ENCODE results near the gene TUBB4B.

The TUBB4B gene

GRCh38 chr9:137276473-137277328, 35.6 kb downstream of the TUBB4B start:
- DNase-seq (ENCODE audit: insufficient read length, low spot score) (no peak), FAIRE-seq (no peak)
- TF ChIP-seq POLR2A (IDR thresholded peaks at IDR 0.05; ENCODE audit: low read depth, low read length), result no peak

GRCh38 chr9:137277329-137278041, 36.4 kb downstream of the TUBB4B start, which contains the start of gene TOR4A:
TOR4A (plus strand) TSS chr9:137277726; CDS start chr9:137278690, 964 bp downstream.
- 0 out of 2 replicates have a peak, but pooled peaks have one; percentile 7 for TF ChIP-seq POLR2A (IDR thresholded peaks at IDR 0.05; ENCODE audit: low read depth, low read length)
- peak; percentile 96 for DNase-seq (ENCODE audit: insufficient read length, low spot score)
- FAIRE-seq, result no peak

- DNase-seq (ENCODE audit: insufficient read length, low spot score), result no peak
- no peak for TF ChIP-seq POLR2A (IDR thresholded peaks at IDR 0.05; ENCODE audit: low read depth, low read length)
- FAIRE-seq, result no peak
Measured at GRCh38 chr9:137278061-137278701, 37.1 kb downstream of the TUBB4B start.

GRCh38 chr9:137278721-137279711, 37.9 kb downstream of the TUBB4B start:
- DNase-seq (ENCODE audit: insufficient read length, low spot score) (no peak), FAIRE-seq (no peak)
- no peak for TF ChIP-seq POLR2A (IDR thresholded peaks at IDR 0.05; ENCODE audit: low read depth, low read length)

GRCh38 chr9:137279741-137280473, 38.8 kb downstream of the TUBB4B start:
- no peak for DNase-seq (ENCODE audit: insufficient read length, low spot score)
- TF ChIP-seq POLR2A (IDR thresholded peaks at IDR 0.05; ENCODE audit: low read depth, low read length), result no peak
- no peak for FAIRE-seq

GRCh38 chr9:137280474-137281344, 39.6 kb downstream of the TUBB4B start:
- DNase-seq (ENCODE audit: insufficient read length, low spot score), result no peak
- no peak for TF ChIP-seq POLR2A (IDR thresholded peaks at IDR 0.05; ENCODE audit: low read depth, low read length)
- no peak for FAIRE-seq

GRCh38 chr9:137281345-137282116, 40.4 kb downstream of the TUBB4B start:
- no peak for TF ChIP-seq POLR2A (IDR thresholded peaks at IDR 0.05; ENCODE audit: low read depth, low read length)
- no peak for FAIRE-seq
- DNase-seq (ENCODE audit: insufficient read length, low spot score), result no peak

GRCh38 chr9:137286975-137287383, 45.9 kb downstream of the TUBB4B start:
- TF ChIP-seq POLR2A (IDR thresholded peaks at IDR 0.05; ENCODE audit: low read depth, low read length), result no peak
- DNase-seq (ENCODE audit: insufficient read length, low spot score) (peak; percentile 100), FAIRE-seq (peak; percentile 36)

- TF ChIP-seq POLR2A (IDR thresholded peaks at IDR 0.05; ENCODE audit: low read depth, low read length), result no peak
- no peak for FAIRE-seq
- DNase-seq (ENCODE audit: insufficient read length, low spot score), result no peak
Measured at GRCh38 chr9:137293094-137293481, 52.0 kb downstream of the TUBB4B start.

All from H54 (cell line).